Uterus (tissue), 4 donors: ENCODE data around the gene FGFR3. TPM values are rescaled to one million over a fixed set of nuclear protein-coding genes. Genes with fewer than 3 reads are reported as not detected.
A peak's percentile ranks its signal among the peaks of the same experiment; 100 is the strongest.

Experiments used
- DNase-seq, 2 donors: peaks; one replicate each; pipeline ENCODE4 v3.0.0-alpha.2; 2019 to 2020
- H3K27ac ChIP-seq, 2 donors: fragments of 200-600 bp; sonication (generic); 1 replicate in 1 of 2; 2 replicates in 1 of 2; pipeline ENCODE4 v1.5.1; 2016 to 2018
- H3K27me3 ChIP-seq, 2 donors: fragments of 200-600 bp; sonication (generic); one replicate each; pipeline ENCODE4 v1.5.1; 2018 to 2019; ENCODE audit warnings: control low read depth in 1 of 2
- H3K36me3 ChIP-seq, 2 donors: fragments of 200-600 bp; sonication (generic); one replicate each; pipeline ENCODE4 v1.5.1; 2019; ENCODE audit warnings: control low read depth in 1 of 2
- H3K4me1 ChIP-seq, 2 donors: fragments of 200-600 bp; sonication (generic); one replicate each; pipeline ENCODE4 v1.5.1; 2018 to 2019; ENCODE audit warnings: control low read depth in 1 of 2
- H3K4me3 ChIP-seq, 2 donors: fragments of 200-600 bp; sonication (generic); 1 replicate in 1 of 2; 2 replicates in 1 of 2; pipeline ENCODE4 v1.5.1; 2018 to 2019; ENCODE audit warnings: mild to moderate bottlenecking in 1 of 2
- H3K9me3 ChIP-seq, 2 donors: fragments of 200-600 bp; sonication (generic); one replicate each; pipeline ENCODE4 v1.5.1; 2019; ENCODE audit warnings: control low read depth in 1 of 2
- CTCF ChIP-seq, 4 experiments: fragments of 200-600 bp in 2 of 4; fragments of 450-650 bp in 2 of 4; sonication (generic) in 2 of 4; IDR thresholded peaks; one replicate each; pipeline ENCODE4 v1.5.1; 2016 to 2019; ENCODE audit warnings: antibody characterized with exemption in 4 of 4, mild to moderate bottlenecking in 2 of 4, moderate library complexity in 1 of 4
- POLR2A ChIP-seq, 2 donors: fragments of 450-650 bp; IDR thresholded peaks; one replicate each; pipeline ENCODE4 v1.6.1; 2016; ENCODE audit warnings: antibody characterized with exemption in 2 of 2, mild to moderate bottlenecking in 1 of 2, moderate library complexity in 1 of 2
- intact Hi-C: fragments of 100-400 bp; cut with DNase I; formaldehyde crosslinking; loops from one replicate; pipeline ENCODE4 v1.15.1; 2023; ENCODE audit warnings: low total_unique reads
- total RNA-seq, 4 donors: library from RNA; depleted of rRNA in 3 of 4; stranded (reverse); fragments of >200 nt in 3 of 4; gene quantifications; one replicate each; pipeline versions ENCODE4 v1.1.0 to v1.2.4, GENCODE V29; 2014 to 2023
- donor health status: DM: yes; HTN: yes; CAD: no.

Gene FGFR3
- total RNA-seq, 4 donors from 2014 or later: 0.29 to 6.4 (median 4.3) TPM

- H3K4me3 ChIP-seq: no peak overlapping the region
- H3K27me3 ChIP-seq: no peaks in the 10 kb centered on the region
- no peaks in the 10 kb centered on the region for H3K36me3 ChIP-seq
- H3K4me1 ChIP-seq: no peaks in the 10 kb centered on the region
- no peak overlapping the region for H3K27ac ChIP-seq
- H3K9me3 ChIP-seq: no peaks in the 10 kb centered on the region
- intact Hi-C loops: loop anchor here (5.0 kb wide), 1 partner anchor 152 kb away; no protein-coding TSS in a partner anchor
- TF ChIP-seq POLR2A (IDR thresholded peaks at IDR 0.05): no peak
- DNase-seq: no peak
Measured at GRCh38 chr4:1745697-1746096, 47.4 kb upstream of the FGFR3 start.

- no peaks in the 10 kb centered on the region for H3K27me3 ChIP-seq
- TF ChIP-seq POLR2A (IDR thresholded peaks at IDR 0.05) (no peak), CTCF (IDR thresholded peaks at IDR 0.05) (peak; percentile 54 to 78 (median 64))
- H3K4me3 ChIP-seq: no peak overlapping the region
- DNase-seq: peak; percentile 46 to 60
- no peaks in the 10 kb centered on the region for H3K4me1 ChIP-seq
- no peaks in the 10 kb centered on the region for H3K36me3 ChIP-seq
- intact Hi-C loops: loop anchor here (5.0 kb wide), 1 partner anchor 151 kb away; no protein-coding TSS in a partner anchor
- no peak overlapping the region for H3K27ac ChIP-seq
- no peaks in the 10 kb centered on the region for H3K9me3 ChIP-seq
Measured at GRCh38 chr4:1746265-1746691, 46.8 kb upstream of the FGFR3 start.

GRCh38 chr4:1746919-1747602, 46.0 kb upstream of the FGFR3 start:
- Histone ChIP-seq H3K27me3 (no peaks in the 10 kb centered on the region), H3K36me3 (no peaks in the 10 kb centered on the region), H3K4me1 (no peaks in the 10 kb centered on the region), H3K27ac (no peak overlapping the region), H3K9me3 (no peaks in the 10 kb centered on the region), H3K4me3 (no peak overlapping the region)
- intact Hi-C loops: loop anchor here (5.0 kb wide), 1 partner anchor 150 kb away; no protein-coding TSS in a partner anchor
- TF ChIP-seq POLR2A (IDR thresholded peaks at IDR 0.05) (no peak), CTCF (IDR thresholded peaks at IDR 0.05) (no peak)
- no peak for DNase-seq

GRCh38 chr4:1747603-1747967, 45.5 kb upstream of the FGFR3 start:
- Histone ChIP-seq H3K27me3 (no peaks in the 10 kb centered on the region), H3K9me3 (no peaks in the 10 kb centered on the region), H3K4me1 (peaks cover 0 to 4% of the 10 kb centered on the region in 2 donors), H3K36me3 (no peaks in the 10 kb centered on the region), H3K4me3 (no peak overlapping the region), H3K27ac (no peak overlapping the region)
- intact Hi-C loops: loop anchor here (5.0 kb wide), 1 partner anchor 150 kb away; no protein-coding TSS in a partner anchor
- DNase-seq: no peak
- no peak for TF ChIP-seq CTCF (IDR thresholded peaks at IDR 0.05)
- TF ChIP-seq POLR2A (IDR thresholded peaks at IDR 0.05): no peak

GRCh38 chr4:1748465-1748995, 44.6 kb upstream of the FGFR3 start:
- H3K36me3 ChIP-seq: no peaks in the 10 kb centered on the region
- intact Hi-C loops: loop anchor here (5.0 kb wide), 1 partner anchor 149 kb away; no protein-coding TSS in a partner anchor
- TF ChIP-seq CTCF (IDR thresholded peaks at IDR 0.05) (peak; percentile 42 to 63 (median 50)), POLR2A (IDR thresholded peaks at IDR 0.05) (no peak)
- H3K27ac ChIP-seq: no peak overlapping the region
- H3K4me1 ChIP-seq: peaks cover 0 to 5% of the 10 kb centered on the region in 2 donors
- no peaks in the 10 kb centered on the region for H3K27me3 ChIP-seq
- peak; percentile 28 to 37 for DNase-seq
- H3K4me3 ChIP-seq: no peak overlapping the region
- H3K9me3 ChIP-seq: no peaks in the 10 kb centered on the region
